ENCODE measurements around the gene SLC25A45. TPM values are rescaled to one million over a fixed set of nuclear protein-coding genes. Genes with fewer than 3 reads are reported as not detected.

SLC25A45 gene
- total RNA-seq, 3 donors from 2014 or later (not counting 1 experiment from before 2014, with no cell fraction given) = 50.9 to 61.1 (median 61.0) TPM

GRCh38 chr11:65401073-65401802, 18.8 kb upstream of the SLC25A45 start:
- intact Hi-C loops (cut with micrococcal nuclease) = no loop called here
- Histone ChIP-seq H3K9me3 (ENCODE audit: control insufficient read depth, insufficient read depth, low read length) (no peaks in the 10 kb centered on the region), H3K4me1 (ENCODE audit: control insufficient read depth, insufficient read depth, low read length) (peaks cover 14% of the 10 kb centered on the region), H3K27ac (ENCODE audit: low read length) (no peak overlapping the region), H3K36me3 (ENCODE audit: control insufficient read depth, insufficient read depth, low read length) (peaks cover 56% of the 10 kb centered on the region), H3K27me3 (ENCODE audit: control insufficient read depth, insufficient read depth, low read length) (no peaks in the 10 kb centered on the region), H3K4me3 (ENCODE audit: low read length) (no peak overlapping the region)
- TF ChIP-seq, protein P1, sequence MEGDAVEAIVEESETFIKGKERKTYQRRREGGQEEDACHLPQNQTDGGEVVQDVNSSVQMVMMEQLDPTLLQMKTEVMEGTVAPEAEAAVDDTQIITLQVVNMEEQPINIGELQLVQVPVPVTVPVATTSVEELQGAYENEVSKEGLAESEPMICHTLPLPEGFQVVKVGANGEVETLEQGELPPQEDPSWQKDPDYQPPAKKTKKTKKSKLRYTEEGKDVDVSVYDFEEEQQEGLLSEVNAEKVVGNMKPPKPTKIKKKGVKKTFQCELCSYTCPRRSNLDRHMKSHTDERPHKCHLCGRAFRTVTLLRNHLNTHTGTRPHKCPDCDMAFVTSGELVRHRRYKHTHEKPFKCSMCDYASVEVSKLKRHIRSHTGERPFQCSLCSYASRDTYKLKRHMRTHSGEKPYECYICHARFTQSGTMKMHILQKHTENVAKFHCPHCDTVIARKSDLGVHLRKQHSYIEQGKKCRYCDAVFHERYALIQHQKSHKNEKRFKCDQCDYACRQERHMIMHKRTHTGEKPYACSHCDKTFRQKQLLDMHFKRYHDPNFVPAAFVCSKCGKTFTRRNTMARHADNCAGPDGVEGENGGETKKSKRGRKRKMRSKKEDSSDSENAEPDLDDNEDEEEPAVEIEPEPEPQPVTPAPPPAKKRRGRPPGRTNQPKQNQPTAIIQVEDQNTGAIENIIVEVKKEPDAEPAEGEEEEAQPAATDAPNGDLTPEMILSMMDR (IDR thresholded peaks at IDR 0.05) = no peak
- no peak overlapping the region for H3K27ac Mint-ChIP-seq
- ATAC-seq = no peak
- peaks cover 6% of the 10 kb centered on the region for H3K36me3 Mint-ChIP-seq
- H3K9me3 Mint-ChIP-seq = no peaks in the 10 kb centered on the region
- WGBS (ENCODE audit: insufficient coverage) = 86% methylated on average over 16 of the region's 16 CpGs
- no peaks in the 10 kb centered on the region for H3K27me3 Mint-ChIP-seq (ENCODE audit: low read depth in 2 of 2)
- no peak for DNase-seq
- no peak overlapping the region for H3K4me3 Mint-ChIP-seq
- H3K4me1 Mint-ChIP-seq = peaks cover 0 to 4% of the 10 kb centered on the region in 2 donors

- TF ChIP-seq, protein P1 (IDR thresholded peaks at IDR 0.05) = no peak
- DNase-seq (no peak), ATAC-seq (no peak)
- no peaks in the 10 kb centered on the region for H3K9me3 Mint-ChIP-seq
- peaks cover 53% of the 10 kb centered on the region for H3K36me3 ChIP-seq (ENCODE audit: control insufficient read depth, insufficient read depth, low read length)
- H3K4me1 ChIP-seq (ENCODE audit: control insufficient read depth, insufficient read depth, low read length) = peaks cover 14% of the 10 kb centered on the region
- no peak overlapping the region for H3K4me3 ChIP-seq (ENCODE audit: low read length)
- H3K4me1 Mint-ChIP-seq = peaks cover 0 to 4% of the 10 kb centered on the region in 2 donors
- H3K36me3 Mint-ChIP-seq = peaks cover 6% of the 10 kb centered on the region
- H3K27me3 ChIP-seq (ENCODE audit: control insufficient read depth, insufficient read depth, low read length) = no peaks in the 10 kb centered on the region
- H3K9me3 ChIP-seq (ENCODE audit: control insufficient read depth, insufficient read depth, low read length) = no peaks in the 10 kb centered on the region
- peak overlapping the region in 1 of 2 donors; percentile 13 for H3K27ac Mint-ChIP-seq
- no peak overlapping the region for H3K27ac ChIP-seq (ENCODE audit: low read length)
- intact Hi-C loops (cut with micrococcal nuclease) = no loop called here
- H3K27me3 Mint-ChIP-seq (ENCODE audit: low read depth in 2 of 2) = no peaks in the 10 kb centered on the region
- WGBS (ENCODE audit: insufficient coverage) = 96% methylated on average over 14 of the region's 17 CpGs
- H3K4me3 Mint-ChIP-seq = no peak overlapping the region
Measured at GRCh38 chr11:65400307-65401072, 18.0 kb upstream of the SLC25A45 start.

- Mint-ChIP-seq H3K36me3 (peaks cover 6% of the 10 kb centered on the region), H3K27ac (no peak overlapping the region), H3K9me3 (no peaks in the 10 kb centered on the region), H3K4me1 (peaks cover 0 to 4% of the 10 kb centered on the region in 2 donors), H3K27me3 (ENCODE audit: low read depth in 2 of 2) (no peaks in the 10 kb centered on the region), H3K4me3 (no peak overlapping the region)
- TF ChIP-seq, protein P1 (IDR thresholded peaks at IDR 0.05) = no peak
- no peak overlapping the region for H3K27ac ChIP-seq (ENCODE audit: low read length)
- ATAC-seq = no peak
- H3K4me1 ChIP-seq (ENCODE audit: control insufficient read depth, insufficient read depth, low read length) = peaks cover 14% of the 10 kb centered on the region
- no peak for DNase-seq
- peaks cover 48% of the 10 kb centered on the region for H3K36me3 ChIP-seq (ENCODE audit: control insufficient read depth, insufficient read depth, low read length)
- no peak overlapping the region for H3K4me3 ChIP-seq (ENCODE audit: low read length)
- no peaks in the 10 kb centered on the region for H3K9me3 ChIP-seq (ENCODE audit: control insufficient read depth, insufficient read depth, low read length)
- no peaks in the 10 kb centered on the region for H3K27me3 ChIP-seq (ENCODE audit: control insufficient read depth, insufficient read depth, low read length)
- 96% methylated on average over 10 of the region's 10 CpGs for WGBS (ENCODE audit: insufficient coverage)
- intact Hi-C loops (cut with micrococcal nuclease) = no loop called here
Measured at GRCh38 chr11:65399845-65400244, 17.4 kb upstream of the SLC25A45 start.
